ENCODE data around the gene SYCE1. TPM values are rescaled to one million over a fixed set of nuclear protein-coding genes. Genes with fewer than 3 reads are reported as not detected.

The SYCE1 gene
- total RNA-seq, 1 donor from 2014 or later, result 0.26 TPM

DNA sequence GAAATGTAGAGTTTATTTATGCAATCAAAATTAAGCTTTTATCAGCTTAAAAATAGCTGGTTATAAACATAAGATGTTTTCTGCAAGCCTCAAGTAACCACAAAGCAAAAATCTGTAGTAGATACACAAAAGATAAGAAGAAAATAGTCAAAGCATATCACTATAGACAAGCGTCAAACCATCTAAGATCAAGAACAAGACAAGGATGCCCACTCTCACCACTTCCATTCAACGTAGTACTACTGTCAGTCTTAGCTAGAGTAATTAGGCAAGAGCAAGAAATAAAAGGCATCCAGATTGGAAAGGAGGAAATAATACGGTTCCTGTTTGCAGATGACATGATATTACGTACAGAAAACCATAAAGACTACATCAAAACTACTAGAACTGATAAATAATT, 55.7 kb downstream of the SYCE1 start:
- TF ChIP-seq, protein P1, sequence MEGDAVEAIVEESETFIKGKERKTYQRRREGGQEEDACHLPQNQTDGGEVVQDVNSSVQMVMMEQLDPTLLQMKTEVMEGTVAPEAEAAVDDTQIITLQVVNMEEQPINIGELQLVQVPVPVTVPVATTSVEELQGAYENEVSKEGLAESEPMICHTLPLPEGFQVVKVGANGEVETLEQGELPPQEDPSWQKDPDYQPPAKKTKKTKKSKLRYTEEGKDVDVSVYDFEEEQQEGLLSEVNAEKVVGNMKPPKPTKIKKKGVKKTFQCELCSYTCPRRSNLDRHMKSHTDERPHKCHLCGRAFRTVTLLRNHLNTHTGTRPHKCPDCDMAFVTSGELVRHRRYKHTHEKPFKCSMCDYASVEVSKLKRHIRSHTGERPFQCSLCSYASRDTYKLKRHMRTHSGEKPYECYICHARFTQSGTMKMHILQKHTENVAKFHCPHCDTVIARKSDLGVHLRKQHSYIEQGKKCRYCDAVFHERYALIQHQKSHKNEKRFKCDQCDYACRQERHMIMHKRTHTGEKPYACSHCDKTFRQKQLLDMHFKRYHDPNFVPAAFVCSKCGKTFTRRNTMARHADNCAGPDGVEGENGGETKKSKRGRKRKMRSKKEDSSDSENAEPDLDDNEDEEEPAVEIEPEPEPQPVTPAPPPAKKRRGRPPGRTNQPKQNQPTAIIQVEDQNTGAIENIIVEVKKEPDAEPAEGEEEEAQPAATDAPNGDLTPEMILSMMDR (IDR thresholded peaks at IDR 0.05; ENCODE audit: unreplicated experiment), result no peak
- Mint-ChIP-seq H3K4me3 (ENCODE audit: unreplicated experiment) (no peak overlapping the region), H3K4me1 (ENCODE audit: unreplicated experiment) (no peaks in the 10 kb centered on the region), H3K9me3 (ENCODE audit: unreplicated experiment) (no peaks in the 10 kb centered on the region), H3K27ac (ENCODE audit: unreplicated experiment) (no peak overlapping the region), H3K36me3 (ENCODE audit: low read depth, unreplicated experiment) (no peaks in the 10 kb centered on the region), H3K27me3 (ENCODE audit: unreplicated experiment) (no peaks in the 10 kb centered on the region)
- DNase-seq (ENCODE audit: low spot score), result no peak

Other genes with a start within 250 kb of the SYCE1 start
- not detected for gene CALY, start 228.7 kb downstream of the SYCE1 start, total RNA-seq (ENCODE audit: unreplicated experiment)
- not detected for gene PRAP1, start 218.2 kb downstream of the SYCE1 start, total RNA-seq (ENCODE audit: unreplicated experiment)
- 8.9 TPM for gene FUOM, start 207.6 kb downstream of the SYCE1 start, total RNA-seq (ENCODE audit: unreplicated experiment)
- gene ECHS1, start 192.2 kb downstream of the SYCE1 start, total RNA-seq (ENCODE audit: unreplicated experiment), result 69.6 TPM
- gene PAOX, start 186.3 kb downstream of the SYCE1 start, total RNA-seq (ENCODE audit: unreplicated experiment), result 6.6 TPM
- gene MTG1, start 171.4 kb downstream of the SYCE1 start, total RNA-seq (ENCODE audit: unreplicated experiment), result 97.3 TPM
- gene SPRN, start 141.0 kb downstream of the SYCE1 start, total RNA-seq (ENCODE audit: unreplicated experiment), result 0.28 TPM
- gene SCART1, start 111.6 kb downstream of the SYCE1 start, total RNA-seq (ENCODE audit: unreplicated experiment), result 0.36 TPM
- gene CYP2E1, start 38.2 kb downstream of the SYCE1 start, total RNA-seq (ENCODE audit: unreplicated experiment), result 7.7 TPM
- 0.13 TPM for gene FRG2B, start 61.2 kb upstream of the SYCE1 start, total RNA-seq (ENCODE audit: unreplicated experiment)

All from endothelial cell (in vitro differentiated cells).